ENCODE measurements around the gene DLG2.

DLG2 gene

GRCh38 chr11:84045146-84045545 lies 1582.0 kb downstream of the DLG2 start:
- DNase-seq: no peak

- no peak for DNase-seq
Measured at GRCh38 chr11:84044706-84045105, 1582.4 kb downstream of the DLG2 start.

DNA sequence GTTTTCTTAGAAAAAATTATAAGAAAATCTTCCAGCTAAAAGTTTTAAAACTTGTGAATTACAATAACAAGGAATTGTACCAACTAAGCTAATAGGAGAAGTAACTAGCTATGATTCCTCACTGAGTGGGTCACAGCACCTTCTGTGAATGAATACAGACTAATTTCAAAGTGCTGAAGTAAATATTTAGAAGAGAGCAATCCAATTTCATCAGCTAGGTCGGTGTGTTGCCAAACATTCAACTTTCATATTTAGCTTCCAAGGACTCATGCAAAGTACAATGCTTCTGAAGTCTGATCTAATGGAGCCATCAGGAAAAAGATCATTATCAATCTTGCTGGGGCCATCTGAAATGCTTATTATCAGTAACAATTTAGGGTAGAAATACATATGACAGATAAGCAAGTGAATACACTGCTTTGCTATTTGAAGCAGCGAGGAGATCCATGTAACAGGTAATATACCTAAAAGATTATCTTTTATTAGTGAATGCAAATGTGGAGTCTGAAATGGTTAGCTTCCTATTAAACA lies 1590.4 kb downstream of the DLG2 start:
- DNase-seq: no peak

DNA sequence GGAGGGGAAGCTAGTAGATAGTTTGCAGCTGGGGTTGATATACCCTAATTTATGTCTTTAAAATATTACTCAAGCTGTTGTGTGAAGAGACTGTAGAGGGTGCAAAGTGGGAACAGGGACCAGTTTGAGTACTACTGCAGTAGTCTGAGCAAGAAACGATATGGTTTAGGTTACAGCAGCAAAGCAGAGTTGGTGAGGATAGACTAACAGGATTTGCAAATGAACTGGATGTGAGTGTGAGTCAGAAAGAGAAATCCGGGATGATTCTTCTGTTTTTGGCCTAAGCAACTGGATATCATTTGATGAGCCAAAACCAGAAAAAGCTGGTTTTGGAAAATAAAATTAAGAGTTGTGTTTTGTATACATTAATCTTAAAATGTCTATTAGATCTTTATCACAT lies 1591.5 kb downstream of the DLG2 start:
- no peak for DNase-seq

DNA sequence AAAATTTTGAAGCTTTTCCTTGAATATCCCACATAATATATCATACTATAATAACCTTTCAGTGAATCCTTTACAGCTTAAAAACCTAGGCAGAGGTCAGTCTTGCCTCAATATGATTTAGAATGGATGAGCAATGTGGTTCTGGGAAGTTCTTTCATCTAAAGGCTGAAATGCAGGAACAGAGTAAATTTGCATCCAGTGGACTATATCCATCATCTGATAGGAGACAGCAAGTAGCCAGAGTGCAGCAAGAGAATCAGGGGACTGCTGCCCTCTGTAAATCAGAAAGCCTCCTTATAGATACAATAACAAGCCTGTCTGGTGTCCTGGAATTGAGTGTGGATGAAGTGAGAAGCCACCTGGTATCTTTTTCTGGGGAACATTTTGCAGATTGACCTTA lies 1592.7 kb downstream of the DLG2 start:
- no peak for DNase-seq

GRCh38 chr11:84024266-84024665 lies 1602.9 kb downstream of the DLG2 start:
- DNase-seq: no peak

DNA sequence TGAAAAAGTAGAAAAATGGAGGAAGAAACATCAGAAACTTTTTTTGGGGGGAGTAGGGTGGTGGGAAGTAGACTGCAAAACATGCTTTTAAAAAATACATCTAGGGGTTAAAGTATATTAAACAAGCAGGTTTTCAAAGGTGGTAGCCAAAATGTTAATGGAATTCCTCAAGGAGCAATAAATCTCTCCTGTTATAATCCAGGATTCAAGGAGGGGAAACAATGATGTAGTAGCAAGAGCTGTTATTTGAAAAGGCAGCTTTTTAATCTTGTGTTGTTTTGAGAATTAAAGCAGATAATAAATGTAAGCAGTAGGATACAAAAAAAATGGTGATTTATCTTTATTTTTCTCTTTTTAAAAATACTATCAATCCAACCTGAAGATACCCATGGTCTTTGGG lies 1604.4 kb downstream of the DLG2 start:
- DNase-seq: no peak

- DNase-seq: no peak
Measured at GRCh38 chr11:84022201-84022600, 1604.9 kb downstream of the DLG2 start.

GRCh38 chr11:84021291-84021690 lies 1605.9 kb downstream of the DLG2 start:
- DNase-seq: no peak

- DNase-seq: no peak
Measured at GRCh38 chr11:84019571-84020194, 1607.5 kb downstream of the DLG2 start.

DNA sequence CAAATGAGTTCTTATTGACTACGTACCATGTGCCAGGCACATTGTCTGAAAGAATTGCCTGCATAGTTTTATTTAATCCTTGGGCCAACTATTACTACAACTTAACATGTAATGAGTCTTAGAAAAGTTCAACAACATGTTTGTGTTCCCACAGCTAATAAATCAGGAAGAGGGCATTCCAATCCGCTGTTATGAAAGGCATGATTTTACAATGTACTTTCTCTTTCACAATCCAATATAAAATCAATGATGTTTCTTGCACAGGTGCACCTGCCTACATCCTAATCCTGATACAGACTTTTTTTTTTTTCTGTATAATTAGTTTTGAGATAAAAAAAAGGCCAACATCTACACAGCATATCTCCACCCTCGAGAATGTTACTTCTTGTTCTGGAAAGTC lies 1612.6 kb downstream of the DLG2 start:
- DNase-seq: no peak

GRCh38 chr11:84012171-84012826 lies 1614.8 kb downstream of the DLG2 start:
- no peak for DNase-seq

GRCh38 chr11:84003181-84003580 lies 1624.0 kb downstream of the DLG2 start:
- DNase-seq: no peak

DNA sequence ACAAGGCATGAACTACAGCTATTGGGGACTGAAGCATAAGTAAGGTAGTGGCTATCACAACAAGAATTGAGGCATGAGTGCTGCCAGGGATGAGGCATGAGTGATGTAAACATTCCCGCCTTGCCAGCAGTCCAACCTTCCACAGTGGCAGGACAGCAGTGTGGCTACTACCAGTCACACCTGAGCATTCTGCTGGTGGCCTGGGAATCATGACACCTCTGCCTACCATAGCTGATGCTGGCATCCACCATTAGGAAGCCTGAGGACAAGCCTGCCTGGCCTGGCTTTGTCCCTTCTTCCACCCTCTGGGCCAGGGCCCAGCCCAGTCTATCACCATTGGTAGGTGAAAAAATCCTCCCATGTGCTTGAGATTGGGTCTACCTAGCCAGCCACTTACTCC lies 1628.2 kb downstream of the DLG2 start:
- DNase-seq: no peak

DNA sequence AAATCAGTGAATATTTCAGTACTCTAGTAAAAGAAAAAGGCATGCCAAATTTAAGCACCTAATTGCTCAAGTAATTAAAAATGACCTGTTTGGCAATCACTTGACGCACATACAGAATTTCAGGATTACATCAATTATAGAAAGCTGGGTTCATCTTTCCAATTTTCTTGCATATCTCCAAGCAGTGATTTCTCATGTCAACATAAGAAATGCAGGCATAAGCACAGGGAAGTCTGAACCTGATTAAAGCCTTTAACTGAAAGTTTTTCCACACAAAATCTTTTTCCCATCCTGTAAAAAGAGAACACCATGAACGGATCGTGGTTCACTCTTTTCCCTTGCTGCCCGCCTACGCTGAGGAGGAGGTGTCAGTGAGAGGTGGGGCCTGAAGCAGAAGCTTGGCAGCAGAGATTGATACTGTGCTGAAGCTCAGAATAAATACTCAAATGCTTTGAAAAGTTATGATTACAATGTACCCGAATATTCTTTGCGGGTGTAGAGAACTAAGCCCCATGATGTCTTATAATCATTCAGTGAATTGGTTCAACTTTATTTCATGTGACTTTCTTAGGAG lies 1636.9 kb downstream of the DLG2 start:
- no peak for DNase-seq

DNA sequence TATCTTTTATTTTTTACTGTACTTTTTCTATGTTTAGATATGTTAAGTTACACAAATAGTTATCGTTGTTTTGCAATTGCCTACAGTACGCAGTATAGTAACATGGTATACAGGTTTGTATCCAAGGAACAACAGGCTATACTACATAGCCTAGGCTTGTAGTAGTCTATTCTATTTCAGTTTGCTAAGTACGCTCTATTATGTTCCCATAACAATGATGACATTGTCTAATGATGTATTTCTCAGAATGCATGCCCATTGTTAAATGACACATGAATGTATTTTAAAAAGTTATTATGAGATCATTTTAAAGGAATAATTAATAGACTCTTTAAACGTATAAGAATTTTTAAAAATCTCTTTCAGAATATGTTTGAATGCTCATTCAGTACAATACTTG lies 1644.3 kb downstream of the DLG2 start:
- no peak for DNase-seq

- no peak for DNase-seq
Measured at GRCh38 chr11:83979593-83979992, 1647.6 kb downstream of the DLG2 start.

- no peak for DNase-seq
Measured at GRCh38 chr11:83978942-83979341, 1648.2 kb downstream of the DLG2 start.

- DNase-seq: no peak
Measured at GRCh38 chr11:83976086-83976485, 1651.1 kb downstream of the DLG2 start.

- no peak for DNase-seq
Measured at GRCh38 chr11:83972536-83972935, 1654.6 kb downstream of the DLG2 start.

GRCh38 chr11:83971063-83971462 lies 1656.1 kb downstream of the DLG2 start:
- no peak for DNase-seq

DNA sequence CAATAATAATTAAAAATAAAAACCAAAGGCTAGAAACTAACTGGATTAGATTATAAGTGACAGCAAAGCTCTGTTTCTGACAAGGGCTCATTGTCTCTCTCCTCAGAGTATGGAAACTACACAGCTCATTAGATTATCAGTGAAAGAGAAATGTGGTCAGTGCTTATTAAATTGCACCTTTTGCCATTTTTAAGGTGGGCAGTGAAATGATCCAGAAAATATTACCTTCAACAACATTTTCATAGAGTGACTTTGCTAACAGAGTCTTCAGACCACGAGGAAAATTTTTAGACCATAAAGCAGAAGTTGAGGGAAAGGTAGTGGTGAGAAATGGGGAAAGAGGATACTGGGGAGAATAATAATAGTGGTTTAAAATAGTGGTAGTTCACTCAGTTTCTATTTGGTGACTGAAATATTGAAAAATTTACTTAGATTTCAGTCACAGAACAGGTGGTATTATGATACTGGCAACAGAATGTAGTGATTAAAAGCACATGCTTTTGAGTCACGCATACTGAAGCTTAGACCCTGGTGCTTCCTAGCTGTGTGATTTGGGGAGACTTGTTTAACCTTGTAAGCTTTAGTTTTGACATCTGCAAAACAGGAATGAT lies 1657.0 kb downstream of the DLG2 start:
- no peak for DNase-seq

DNA sequence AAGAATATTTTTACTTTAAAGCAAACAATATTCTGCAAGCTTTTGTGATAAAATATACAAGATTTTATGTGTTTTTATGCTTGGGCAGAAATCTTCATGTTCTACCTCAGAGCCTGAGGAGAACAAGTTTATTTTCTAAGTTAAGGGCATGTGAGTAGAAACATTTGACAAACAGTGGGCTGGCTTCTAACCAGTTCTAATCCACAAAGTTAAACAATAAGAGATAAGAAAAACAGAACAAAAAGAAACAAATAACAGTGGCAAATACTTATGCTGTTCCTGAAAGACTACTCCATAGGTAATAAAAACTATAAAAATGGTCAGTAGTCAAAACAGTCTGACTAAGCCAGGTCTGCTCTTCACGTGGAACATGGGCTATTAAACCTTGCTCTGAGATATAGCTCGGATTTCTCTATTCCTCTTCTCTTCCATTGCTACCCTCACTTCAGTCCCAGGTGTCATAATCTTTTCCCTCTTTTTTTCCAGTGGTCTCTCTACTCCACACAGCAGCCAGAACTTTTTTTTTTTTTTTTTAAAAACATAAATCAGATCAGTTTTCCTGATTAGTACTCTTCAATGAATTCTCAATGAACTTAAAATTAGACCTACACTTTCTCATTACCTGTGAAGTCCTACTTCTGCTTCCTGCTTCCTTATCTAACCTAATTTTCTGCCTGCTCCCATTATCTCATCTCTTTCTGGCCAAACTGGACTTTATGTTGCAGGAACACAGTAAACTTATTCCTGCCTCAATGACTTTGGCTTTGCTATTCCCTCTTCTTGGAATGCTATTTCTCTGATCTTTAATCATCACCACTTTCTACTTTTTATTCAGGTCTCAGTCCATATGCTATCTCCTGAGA lies 1669.9 kb downstream of the DLG2 start:
- no peak for DNase-seq

Data from activated gamma-delta T cell treated with Interleukin-2 at 50 U/mL for 16 hours (primary cell).